ENCODE results near the gene NFATC1.

The NFATC1 gene

GRCh38 chr18:79529991-79530390 is 134.3 kb downstream of the NFATC1 start:
- TF ChIP-seq CTCF (IDR thresholded peaks at IDR 0.05; ENCODE audit: control insufficient read depth, extremely low read depth, insufficient read depth): no peak
- DNase-seq (ENCODE audit: low read depth): no peak
- H3K4me3 ChIP-seq (ENCODE audit: low read depth, low read length): no peak overlapping the region

GRCh38 chr18:79530821-79531220 is 135.1 kb downstream of the NFATC1 start:
- no peak overlapping the region for H3K4me3 ChIP-seq (ENCODE audit: low read depth, low read length)
- no peak for DNase-seq (ENCODE audit: low read depth)
- TF ChIP-seq CTCF (IDR thresholded peaks at IDR 0.05; ENCODE audit: control insufficient read depth, extremely low read depth, insufficient read depth): no peak

- H3K4me3 ChIP-seq (ENCODE audit: low read depth, low read length): no peak overlapping the region
- DNase-seq (ENCODE audit: low read depth): no peak
- no peak for TF ChIP-seq CTCF (IDR thresholded peaks at IDR 0.05; ENCODE audit: control insufficient read depth, extremely low read depth, insufficient read depth)
Observed at GRCh38 chr18:79531386-79531785, 135.7 kb downstream of the NFATC1 start.

- no peak for DNase-seq (ENCODE audit: low read depth)
- H3K4me3 ChIP-seq (ENCODE audit: low read depth, low read length): no peak overlapping the region
- TF ChIP-seq CTCF (IDR thresholded peaks at IDR 0.05; ENCODE audit: control insufficient read depth, extremely low read depth, insufficient read depth): no peak
Observed at GRCh38 chr18:79531926-79532312, 136.2 kb downstream of the NFATC1 start.

GRCh38 chr18:79532313-79533007 is 136.7 kb downstream of the NFATC1 start:
- TF ChIP-seq CTCF (IDR thresholded peaks at IDR 0.05; ENCODE audit: control insufficient read depth, extremely low read depth, insufficient read depth): no peak
- no peak overlapping the region for H3K4me3 ChIP-seq (ENCODE audit: low read depth, low read length)
- DNase-seq (ENCODE audit: low read depth): no peak

- no peak overlapping the region for H3K4me3 ChIP-seq (ENCODE audit: low read depth, low read length)
- no peak for DNase-seq (ENCODE audit: low read depth)
- TF ChIP-seq CTCF (IDR thresholded peaks at IDR 0.05; ENCODE audit: control insufficient read depth, extremely low read depth, insufficient read depth): no peak
Observed at GRCh38 chr18:79533146-79533545, 137.4 kb downstream of the NFATC1 start.

- no peak for DNase-seq (ENCODE audit: low read depth)
- TF ChIP-seq CTCF (IDR thresholded peaks at IDR 0.05; ENCODE audit: control insufficient read depth, extremely low read depth, insufficient read depth): no peak
- H3K4me3 ChIP-seq (ENCODE audit: low read depth, low read length): no peak overlapping the region
Observed at GRCh38 chr18:79533591-79533990, 137.9 kb downstream of the NFATC1 start.
